Measurements from ENCODE around the gene SELL.
"Not testable (repeated sequence)": the region's sequence is repeated elsewhere in the genome, so short reads cannot be mapped to it uniquely, and the experiment has no call there.

Gene SELL

DNA sequence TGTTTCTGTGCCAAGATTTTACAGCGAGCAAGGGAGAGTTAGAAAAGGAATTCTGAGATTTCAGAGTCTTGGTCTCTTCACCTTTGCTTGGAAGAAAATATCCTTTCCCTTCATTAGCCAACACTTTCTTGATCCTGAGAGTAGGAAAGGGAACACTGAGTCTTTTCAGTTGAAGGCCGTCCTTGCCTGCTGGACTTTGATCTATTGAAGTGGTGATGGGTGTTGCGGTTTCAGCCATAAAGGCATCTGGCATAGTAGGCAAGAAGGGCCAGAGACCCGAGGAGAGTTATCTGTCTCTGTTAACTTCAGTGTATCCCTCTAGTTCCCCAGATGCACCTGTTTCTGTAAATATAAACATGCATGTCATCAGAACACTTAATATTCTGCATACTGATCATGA is 12.7 kb upstream of the SELL start:
- Mint-ChIP-seq H3K27me3 (no peaks in the 10 kb centered on the region), H3K36me3 (no peaks in the 10 kb centered on the region), H3K9me3 (no peaks in the 10 kb centered on the region), H3K27ac (no peak overlapping the region), H3K4me3 (no peak overlapping the region), H3K4me1 (peaks cover 0 to 5% of the 10 kb centered on the region in 2 donors)
- DNase-seq (no peak), ATAC-seq (replicated peaks) (no peak)

DNA sequence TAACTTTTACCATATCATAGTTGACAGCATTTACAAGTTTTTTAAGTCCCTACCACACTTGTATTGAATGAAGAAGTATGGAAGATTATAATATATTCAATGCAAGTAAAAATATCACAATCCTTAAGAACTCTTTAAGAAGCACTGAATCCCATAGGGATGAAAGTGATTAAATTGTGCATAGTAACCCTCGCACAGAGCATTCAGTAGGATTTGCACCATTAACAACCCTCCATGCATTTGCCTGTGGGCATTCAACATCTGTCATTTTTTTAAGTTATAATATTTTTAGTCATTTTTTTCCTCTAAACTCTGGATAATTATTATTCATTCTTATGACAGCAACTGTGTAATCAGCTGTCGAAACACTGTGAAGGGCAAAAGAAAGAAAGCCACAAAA is 12.3 kb upstream of the SELL start:
- DNase-seq (no peak), ATAC-seq (replicated peaks) (no peak)
- no peak overlapping the region for H3K27ac Mint-ChIP-seq
- no peak overlapping the region for H3K4me3 Mint-ChIP-seq
- no peaks in the 10 kb centered on the region for H3K9me3 Mint-ChIP-seq
- H3K4me1 Mint-ChIP-seq = peaks cover 0 to 5% of the 10 kb centered on the region in 2 donors
- H3K36me3 Mint-ChIP-seq = no peaks in the 10 kb centered on the region
- peaks cover 0 to 4% of the 10 kb centered on the region in 2 donors for H3K27me3 Mint-ChIP-seq

DNA sequence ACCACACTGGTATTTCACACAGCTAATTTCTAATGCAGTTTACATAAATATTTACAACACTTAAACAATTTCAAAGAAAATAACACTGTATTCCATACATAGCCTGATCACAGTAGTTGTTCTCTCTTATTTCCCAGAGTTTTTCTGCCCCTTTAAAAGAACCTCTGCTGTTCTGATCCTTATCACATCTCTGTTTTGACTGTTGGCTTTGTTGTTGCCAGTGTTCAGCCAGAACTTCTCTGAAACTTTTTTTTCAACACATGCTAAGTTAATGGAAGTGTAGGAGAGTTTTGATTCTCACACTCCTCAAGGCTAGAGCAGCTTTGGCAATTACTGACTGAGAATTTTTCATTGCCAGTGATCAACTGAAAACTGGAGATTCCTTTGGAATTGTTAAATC is 11.4 kb upstream of the SELL start:
- Mint-ChIP-seq H3K4me1 (peaks cover 0 to 5% of the 10 kb centered on the region in 2 donors), H3K27me3 (peaks cover 0 to 6% of the 10 kb centered on the region in 2 donors), H3K36me3 (no peaks in the 10 kb centered on the region), H3K27ac (no peak overlapping the region), H3K4me3 (no peak overlapping the region), H3K9me3 (no peaks in the 10 kb centered on the region)
- no peak for ATAC-seq (replicated peaks)
- DNase-seq = no peak

DNA sequence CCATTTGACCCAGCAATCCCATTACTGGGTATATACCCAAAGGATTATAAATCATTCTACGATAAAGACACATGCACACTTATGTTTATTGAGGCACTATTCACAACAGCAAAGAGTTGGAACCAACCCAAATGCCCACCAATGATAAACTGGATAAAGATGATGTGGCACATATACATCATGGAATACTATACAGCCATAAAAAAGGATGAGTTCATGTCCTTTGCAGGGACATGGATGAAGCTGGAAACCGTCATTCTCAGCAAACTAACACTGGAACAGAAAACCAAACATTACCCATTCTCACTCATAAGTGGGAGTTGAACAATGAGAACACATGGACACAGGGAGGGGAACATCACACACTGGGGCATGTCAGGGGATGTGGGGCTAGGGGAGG is 3.7 kb upstream of the SELL start:
- H3K27me3 Mint-ChIP-seq; ATAC-seq (replicated peaks); H3K36me3 Mint-ChIP-seq; DNase-seq; H3K4me3 Mint-ChIP-seq; H3K27ac Mint-ChIP-seq; H3K9me3 Mint-ChIP-seq: not testable (repeated sequence)
- H3K4me1 Mint-ChIP-seq = peaks cover 7 to 14% of the 10 kb centered on the region in 2 donors

GRCh38 chr1:169713090-169713489 is 1.7 kb upstream of the SELL start:
- not testable (repeated sequence) for DNase-seq; ATAC-seq (replicated peaks); H3K9me3 Mint-ChIP-seq; H3K36me3 Mint-ChIP-seq; H3K4me3 Mint-ChIP-seq; H3K27me3 Mint-ChIP-seq; H3K27ac Mint-ChIP-seq
- peaks cover 16 to 28% of the 10 kb centered on the region in 2 donors for H3K4me1 Mint-ChIP-seq

DNA sequence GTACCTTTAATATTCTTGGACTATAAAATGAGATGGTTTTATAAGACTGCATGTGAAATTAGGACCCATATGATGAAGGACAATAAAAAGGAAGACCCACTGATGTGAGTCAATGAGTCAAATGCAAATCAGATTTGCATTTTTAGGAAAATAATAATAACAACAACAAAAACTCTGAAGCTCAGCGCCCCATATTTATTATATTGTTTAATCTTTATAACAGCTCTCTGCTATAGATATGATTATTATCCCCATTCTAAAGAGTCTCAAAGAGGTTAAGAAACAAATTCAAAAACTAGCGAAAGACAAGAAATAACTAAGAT is 850 bp upstream of the SELL start:
- ATAC-seq (replicated peaks) = no peak
- Mint-ChIP-seq H3K9me3 (peaks cover 2% of the 10 kb centered on the region in 2 donors), H3K27ac (no peak overlapping the region), H3K4me3 (peak overlapping the region in 1 of 2 donors; percentile 86), H3K4me1 (peaks cover 18 to 32% of the 10 kb centered on the region in 2 donors), H3K27me3 (no peaks in the 10 kb centered on the region), H3K36me3 (no peaks in the 10 kb centered on the region)
- no peak for DNase-seq

DNA sequence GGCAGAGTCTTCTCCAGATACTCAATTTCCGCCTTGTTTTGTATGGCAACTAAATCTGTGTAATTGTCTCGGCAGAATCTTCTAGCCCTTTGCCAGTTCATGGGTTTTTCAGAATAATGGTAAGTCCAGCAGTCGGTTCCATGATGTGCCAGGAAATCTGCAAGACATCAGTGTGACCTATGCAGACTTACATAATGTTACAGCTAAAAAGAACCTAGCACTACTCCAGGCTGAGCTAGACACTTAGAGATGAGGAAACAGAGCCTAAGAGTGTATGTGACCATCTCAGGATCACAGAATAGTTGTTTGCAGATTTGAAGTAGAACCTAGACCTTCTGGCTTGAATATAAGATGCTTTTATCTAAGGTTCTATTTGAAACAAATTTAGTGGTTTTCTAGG is 2.8 kb downstream of the SELL start:
- no peak for DNase-seq
- Mint-ChIP-seq H3K9me3 (peaks cover 0 to 2% of the 10 kb centered on the region in 2 donors), H3K4me1 (peaks cover 44 to 68% of the 10 kb centered on the region in 2 donors), H3K36me3 (peaks cover 9 to 16% of the 10 kb centered on the region in 2 donors), H3K27me3 (no peaks in the 10 kb centered on the region), H3K27ac (peak overlapping the region; percentile 90), H3K4me3 (peak overlapping the region; percentile 80 to 88)
- no peak for ATAC-seq (replicated peaks)

DNA sequence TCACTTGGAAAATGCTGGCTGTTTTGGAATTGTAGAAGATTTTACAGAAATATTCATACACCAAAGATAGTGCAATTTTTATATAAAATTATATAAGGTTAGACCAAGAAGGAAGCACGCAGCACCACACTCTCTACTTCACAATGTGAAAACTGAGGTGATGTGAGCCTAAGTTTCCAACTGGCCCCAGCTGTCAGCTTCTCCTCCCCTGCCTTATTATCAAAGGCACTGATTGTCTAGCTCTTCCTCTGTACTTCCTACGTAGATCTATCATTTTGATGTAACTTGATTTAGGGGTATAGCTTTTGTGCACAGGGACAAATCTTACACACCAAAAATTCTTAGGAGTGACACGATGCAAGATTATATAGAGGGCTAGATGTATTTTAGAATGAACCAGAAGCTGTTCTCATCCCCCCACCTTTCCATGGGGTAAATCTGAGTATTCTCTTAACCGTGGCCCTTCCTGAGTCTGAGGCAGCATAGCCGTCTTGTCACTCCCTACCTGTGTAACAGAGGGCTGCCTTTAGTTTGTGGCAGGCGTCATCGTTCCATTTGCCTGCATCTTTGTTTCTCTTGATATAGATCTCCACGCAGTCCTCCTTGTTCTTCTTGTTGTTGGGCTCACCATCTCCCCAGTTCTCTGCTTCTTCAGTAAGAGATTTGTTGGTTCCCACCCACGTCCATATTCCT is 3.4 kb downstream of the SELL start:
- Mint-ChIP-seq H3K4me3 (peak overlapping the region; percentile 80 to 88), H3K27ac (peak overlapping the region; percentile 90), H3K4me1 (peaks cover 50 to 74% of the 10 kb centered on the region in 2 donors), H3K36me3 (peaks cover 14 to 21% of the 10 kb centered on the region in 2 donors), H3K9me3 (no peaks in the 10 kb centered on the region), H3K27me3 (no peaks in the 10 kb centered on the region)
- no peak for ATAC-seq (replicated peaks)
- DNase-seq = no peak

GRCh38 chr1:169704797-169705196 is 6.6 kb downstream of the SELL start:
- H3K4me1 Mint-ChIP-seq = peaks cover 63 to 87% of the 10 kb centered on the region in 2 donors
- no peaks in the 10 kb centered on the region for H3K27me3 Mint-ChIP-seq
- DNase-seq (no peak), ATAC-seq (replicated peaks) (no peak)
- H3K4me3 Mint-ChIP-seq = no peak overlapping the region
- no peaks in the 10 kb centered on the region for H3K9me3 Mint-ChIP-seq
- peaks cover 24 to 38% of the 10 kb centered on the region in 2 donors for H3K36me3 Mint-ChIP-seq
- H3K27ac Mint-ChIP-seq = peak overlapping the region; percentile 27

GRCh38 chr1:169701261-169702005 is 10.0 kb downstream of the SELL start:
- peaks cover 66 to 94% of the 10 kb centered on the region in 2 donors for H3K4me1 Mint-ChIP-seq
- H3K27ac Mint-ChIP-seq = no peak overlapping the region
- H3K4me3 Mint-ChIP-seq = peak overlapping the region in 1 of 2 donors; percentile 11
- DNase-seq (no peak), ATAC-seq (replicated peaks) (no peak)
- H3K9me3 Mint-ChIP-seq = no peaks in the 10 kb centered on the region
- peaks cover 22 to 38% of the 10 kb centered on the region in 2 donors for H3K36me3 Mint-ChIP-seq
- no peaks in the 10 kb centered on the region for H3K27me3 Mint-ChIP-seq

DNA sequence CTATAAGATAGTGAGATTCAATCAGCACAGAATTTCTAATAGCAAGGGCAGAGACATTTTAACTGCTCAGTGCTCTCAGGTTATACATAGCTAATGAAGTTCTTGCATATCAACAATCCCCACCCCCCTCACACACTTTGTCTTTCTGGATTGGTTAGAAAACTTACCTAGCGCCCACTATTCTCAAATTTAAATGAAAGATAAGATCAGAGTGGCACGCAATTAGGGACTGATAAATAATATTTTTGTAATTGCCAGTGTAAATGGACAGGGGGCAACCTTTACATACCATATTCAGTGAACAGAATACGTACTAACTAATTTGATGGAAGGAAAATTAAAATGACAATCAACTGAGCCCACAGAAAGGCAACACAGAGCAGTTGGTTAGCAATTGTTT is 11.7 kb downstream of the SELL start:
- H3K4me3 Mint-ChIP-seq = no peak overlapping the region
- no peaks in the 10 kb centered on the region for H3K9me3 Mint-ChIP-seq
- no peak for DNase-seq
- ATAC-seq (replicated peaks) = no peak
- H3K36me3 Mint-ChIP-seq = peaks cover 18 to 35% of the 10 kb centered on the region in 2 donors
- no peaks in the 10 kb centered on the region for H3K27me3 Mint-ChIP-seq
- H3K27ac Mint-ChIP-seq = peak overlapping the region; percentile 65
- peaks cover 69 to 94% of the 10 kb centered on the region in 2 donors for H3K4me1 Mint-ChIP-seq

- Mint-ChIP-seq H3K9me3 (no peaks in the 10 kb centered on the region), H3K27ac (peak overlapping the region; percentile 65), H3K4me1 (peaks cover 73 to 94% of the 10 kb centered on the region in 2 donors), H3K27me3 (no peaks in the 10 kb centered on the region), H3K36me3 (peaks cover 18 to 33% of the 10 kb centered on the region in 2 donors), H3K4me3 (no peak overlapping the region)
- no peak for DNase-seq
- ATAC-seq (replicated peaks) = peak in 1 of 2 donors; percentile 47
Measured at GRCh38 chr1:169698976-169699375, 12.4 kb downstream of the SELL start.

DNA sequence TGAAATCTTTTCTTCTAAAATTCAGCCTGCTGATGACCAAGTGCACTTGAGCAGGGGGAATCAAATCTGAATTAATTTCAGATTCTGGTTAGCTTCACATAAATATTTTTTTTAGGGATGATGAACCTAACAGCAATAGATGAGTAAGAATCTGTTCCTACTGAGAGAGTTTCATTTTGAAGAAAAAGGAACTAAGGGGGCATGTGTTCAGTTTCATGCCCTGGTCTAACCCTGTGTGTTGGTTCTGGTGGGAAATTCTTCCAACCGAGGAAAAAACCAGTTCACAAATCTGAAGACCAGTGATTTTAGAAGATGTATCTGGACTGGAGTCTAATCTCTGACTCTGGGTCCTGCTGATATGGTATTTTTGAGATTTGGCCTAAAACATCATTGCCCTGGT is 13.7 kb downstream of the SELL start:
- peaks cover 8 to 22% of the 10 kb centered on the region in 2 donors for H3K36me3 Mint-ChIP-seq
- peaks cover 68 to 94% of the 10 kb centered on the region in 2 donors for H3K4me1 Mint-ChIP-seq
- peak; percentile 63 to 69 for ATAC-seq (replicated peaks)
- no peak overlapping the region for H3K4me3 Mint-ChIP-seq
- DNase-seq = no peak
- no peaks in the 10 kb centered on the region for H3K9me3 Mint-ChIP-seq
- peak overlapping the region; percentile 65 for H3K27ac Mint-ChIP-seq
- H3K27me3 Mint-ChIP-seq = no peaks in the 10 kb centered on the region

GRCh38 chr1:169696273-169697100 is 14.9 kb downstream of the SELL start:
- peaks cover 5 to 18% of the 10 kb centered on the region in 2 donors for H3K36me3 Mint-ChIP-seq
- H3K9me3 Mint-ChIP-seq = no peaks in the 10 kb centered on the region
- H3K4me3 Mint-ChIP-seq = peak overlapping the region; percentile 34 to 50
- ATAC-seq (replicated peaks) = peak in 1 of 2 donors; percentile 30
- DNase-seq = no peak
- H3K4me1 Mint-ChIP-seq = peaks cover 66 to 94% of the 10 kb centered on the region in 2 donors
- peak overlapping the region; percentile 85 for H3K27ac Mint-ChIP-seq
- no peaks in the 10 kb centered on the region for H3K27me3 Mint-ChIP-seq

Data from stimulated activated naive B cell treated with anti-CD40 and anti-IgM and Interleukin-4, amounts not matched to agents 10 μg/mL and 1 μg/mL and 100 μg/mL, for 72 hours (primary cell).